H1 (cell line): ENCODE measurements around the gene ZNF674. TPM values are rescaled to one million over a fixed set of nuclear protein-coding genes. Genes with fewer than 3 reads are reported as not detected.

Experiments
- CTCF ChIA-PET: fragments of 300-600 bp; sonication (Branson Sonifier 250); formaldehyde crosslinking; loops from one replicate; lab custom pipeline; 2021; ENCODE audit not compliant: partially characterized antibody; lab: Charles Lee
- POLR2A ChIA-PET: fragments of 300-600 bp; sonication (Branson Sonifier 250); formaldehyde crosslinking; loops from one replicate; lab custom pipeline; 2021; ENCODE audit warnings: inconsistent platforms; ENCODE audit not compliant: partially characterized antibody; lab: Charles Lee
- DNase-seq, 2 experiments: peaks; one replicate each; pipeline versions ENCODE4 v3.0.0 to v3.0.0-alpha.2; 2010 to 2022; ENCODE audit warnings: low spot score in 2 of 2, low read depth in 1 of 2, mixed read lengths in 1 of 2
- FAIRE-seq: peaks from 2 replicates; lab custom pipeline; 2011; peaks lifted over from hg19 to GRCh38; lab: Jason Lieb, UNC
- H2AFZ ChIP-seq: 2 replicates; pipeline ENCODE4 v1.8.1; 2012; ENCODE audit warnings: low read length, inconsistent platforms
- H2AK5ac ChIP-seq: 2 replicates; pipeline ENCODE4 v1.6.1; 2013; ENCODE audit warnings: low read depth, low read length
- H2BK120ac ChIP-seq: replicated peaks from 2 replicates; pipeline ENCODE3; 2013; ENCODE audit warnings: low read depth, low read length, inconsistent platforms
- H2BK12ac ChIP-seq: 2 replicates; pipeline ENCODE4 v1.6.1; 2013; ENCODE audit warnings: low read depth, low read length
- H2BK15ac ChIP-seq: 2 replicates; pipeline ENCODE4 v1.6.1; 2013; ENCODE audit warnings: low read length
- H2BK20ac ChIP-seq: 2 replicates; pipeline ENCODE4 v1.6.1; 2013; ENCODE audit warnings: low read length
- H2BK5ac ChIP-seq: 2 replicates; pipeline ENCODE4 v1.6.1; 2013; ENCODE audit warnings: low read depth, low read length
- H3K14ac ChIP-seq: 2 replicates; pipeline ENCODE4 v1.6.1; 2013; ENCODE audit warnings: inconsistent platforms; ENCODE audit not compliant: insufficient read length
- H3K18ac ChIP-seq: 2 replicates; pipeline ENCODE4 v1.6.1; 2013; ENCODE audit warnings: low read length; ENCODE audit errors: extremely low read depth
- H3K23ac ChIP-seq: 2 replicates; pipeline ENCODE4 v1.6.1; 2013; ENCODE audit warnings: inconsistent platforms; ENCODE audit not compliant: insufficient read length
- H3K23me2 ChIP-seq: 2 replicates; pipeline ENCODE4 v1.6.1; 2013; ENCODE audit warnings: low read depth, low read length
- H3K27ac ChIP-seq: 2 replicates; pipeline ENCODE4 v1.6.1; 2011; ENCODE audit warnings: low read depth, low read length, inconsistent platforms
- H3K27me3 ChIP-seq, 4 experiments: replicated peaks in 1 of 4; 1 replicate in 1 of 4; 2 replicates in 3 of 4; pipeline versions ENCODE4 v1.6.1 to v1.8.1; 2011 to 2013; ENCODE audit warnings: low read length in 3 of 4, mild to moderate bottlenecking in 3 of 4, inconsistent platforms in 2 of 4, mixed read lengths in 2 of 4, moderate library complexity in 1 of 4; ENCODE audit not compliant: control insufficient read depth in 3 of 4, insufficient read depth in 3 of 4; ENCODE audit errors: extremely low read depth in 1 of 4
- H3K36me3 ChIP-seq, 4 experiments: 2 replicates each; pipeline versions ENCODE4 v1.6.1 to v1.8.1; 2011 to 2013; ENCODE audit warnings: mild to moderate bottlenecking in 4 of 4, low read length in 3 of 4, moderate library complexity in 2 of 4, control low read depth in 1 of 4, inconsistent platforms in 1 of 4; ENCODE audit not compliant: insufficient read depth in 4 of 4, control insufficient read depth in 2 of 4
- H3K4ac ChIP-seq: replicated peaks from 2 replicates; pipeline ENCODE3; 2013; ENCODE audit warnings: low read length, low read depth, mixed read lengths, inconsistent platforms; ENCODE audit not compliant: insufficient read length
- H3K4me1 ChIP-seq, 4 experiments: replicated peaks in 1 of 4; 1 replicate in 1 of 4; 2 replicates in 3 of 4; pipeline versions ENCODE4 v1.6.1 to v1.8.1; 2011 to 2013; ENCODE audit warnings: low read length in 3 of 4, inconsistent platforms in 2 of 4, mixed read lengths in 1 of 4; ENCODE audit not compliant: insufficient read depth in 4 of 4, control insufficient read depth in 3 of 4
- H3K4me2 ChIP-seq, 2 experiments: 2 replicates each; pipeline versions ENCODE4 v1.6.1 to v1.8.1; 2011 to 2013; ENCODE audit warnings: low read depth in 2 of 2, low read length in 2 of 2, control low read depth in 1 of 2, inconsistent platforms in 1 of 2, mild to moderate bottlenecking in 1 of 2; ENCODE audit not compliant: insufficient read depth in 1 of 2
- H3K4me3 ChIP-seq, 4 experiments: fragments of 200-600, 300-600 bp in 1 of 4; sonication (generic), shearing (Covaris generic), sonication (Bioruptor Twin) in 1 of 4; 2 replicates each; pipeline versions ENCODE4 v1.5.1 to v1.8.1; 2011 to 2016; ENCODE audit warnings: low read length in 4 of 4, low read depth in 3 of 4, control low read depth in 2 of 4, inconsistent platforms in 2 of 4, mild to moderate bottlenecking in 2 of 4, mixed read lengths in 1 of 4, moderate library complexity in 1 of 4; ENCODE audit not compliant: insufficient read depth in 2 of 4; ENCODE audit errors: extremely low read depth in 1 of 4
- H3K56ac ChIP-seq: replicated peaks from 2 replicates; pipeline ENCODE3; 2013; ENCODE audit warnings: low read depth, mild to moderate bottlenecking, mixed read lengths, low read length, inconsistent platforms; ENCODE audit not compliant: insufficient read length
- H3K79me1 ChIP-seq: 2 replicates; pipeline ENCODE4 v1.6.1; 2013; ENCODE audit warnings: low read depth, low read length, control low read depth
- H3K79me2 ChIP-seq, 2 experiments: 2 replicates each; pipeline versions ENCODE4 v1.6.1 to v1.8.1; 2012 to 2013; ENCODE audit warnings: low read length in 2 of 2, mild to moderate bottlenecking in 2 of 2, inconsistent platforms in 1 of 2; ENCODE audit not compliant: insufficient read depth in 2 of 2, control insufficient read depth in 1 of 2
- H3K9ac ChIP-seq, 4 experiments: replicated peaks in 1 of 4; 1 replicate in 1 of 4; 2 replicates in 3 of 4; pipeline versions ENCODE4 v1.6.1 to v1.8.1; 2011 to 2013; ENCODE audit warnings: low read depth in 3 of 4, low read length in 3 of 4, control low read depth in 2 of 4, mild to moderate bottlenecking in 2 of 4, moderate library complexity in 2 of 4, inconsistent platforms in 1 of 4; ENCODE audit errors: extremely low read depth in 1 of 4
- H3K9me3 ChIP-seq, 2 experiments: 2 replicates each; pipeline versions ENCODE4 v1.6.1 to v1.8.1; 2012 to 2013; ENCODE audit warnings: mild to moderate bottlenecking in 2 of 2, moderate library complexity in 2 of 2, control low read depth in 1 of 2, inconsistent platforms in 1 of 2, low read depth in 1 of 2, low read length in 1 of 2, mixed read lengths in 1 of 2; ENCODE audit not compliant: insufficient read depth in 2 of 2
- H4K20me1 ChIP-seq, 2 experiments: replicated peaks in 1 of 2; 2 replicates each; pipeline versions ENCODE3 to v1.8.1; 2011 to 2013; ENCODE audit warnings: inconsistent platforms in 2 of 2, low read length in 2 of 2, mild to moderate bottlenecking in 1 of 2; ENCODE audit not compliant: insufficient read depth in 2 of 2, control insufficient read depth in 1 of 2
- H4K5ac ChIP-seq: 2 replicates; pipeline ENCODE4 v1.6.1; 2013; ENCODE audit warnings: low read length, low read depth, mixed read lengths, inconsistent platforms; ENCODE audit not compliant: insufficient read length
- H4K8ac ChIP-seq: 2 replicates; pipeline ENCODE4 v1.8.0; 2013; ENCODE audit warnings: mild to moderate bottlenecking, moderate library complexity, low read length, inconsistent platforms; ENCODE audit not compliant: insufficient read depth; ENCODE audit errors: extremely low read depth
- H4K91ac ChIP-seq: replicated peaks from 2 replicates; pipeline ENCODE3; 2013; ENCODE audit warnings: low read length, mixed read lengths, inconsistent platforms; ENCODE audit not compliant: insufficient read length
- SIN3A ChIP-seq, 2 experiments: IDR thresholded peaks in 1 of 2; conservative IDR thresholded peaks in 1 of 2; 2 replicates each; pipeline ENCODE4 v1.6.1; 2011 to 2012; ENCODE audit warnings: low read length in 2 of 2, improper control_type of control experiment in 1 of 2, low read depth in 1 of 2, mild to moderate bottlenecking in 1 of 2
- TAF7 ChIP-seq: optimal IDR thresholded peaks from 2 replicates; pipeline ENCODE3; 2011; ENCODE audit warnings: low read depth, mild to moderate bottlenecking, inconsistent platforms, low read length, moderate library complexity, borderline replicate concordance
- WGBS, 2 experiments: shearing (Covaris generic) in 1 of 2; methylation state at CpG; one replicate each; pipeline versions ENCODE4 v1.1.6 to v1.1.7; 2013 to 2015; ENCODE audit warnings: low lambda C conversion rate in 2 of 2, mixed read lengths in 2 of 2, inconsistent platforms in 1 of 2, low coverage in 1 of 2, missing lambda C conversion rate in 1 of 2; ENCODE audit not compliant: insufficient replicate concordance in 2 of 2, insufficient coverage in 1 of 2, insufficient read length in 1 of 2; ENCODE audit errors: extremely low coverage in 1 of 2, missing lambda C conversion rate in 1 of 2; 5-methylcytosine and 5-hydroxymethylcytosine counted together
- polyA plus RNA-seq, 7 experiments: library from polyadenylated mRNA; depleted of rRNA in 3 of 7; stranded (reverse) in 5 of 7; unstranded in 2 of 7; fragments of >200 nt in 5 of 7; fragments of 200-250 nt in 2 of 7; gene quantifications; 1 replicate in 5 of 7; 2 replicates in 1 of 7; 4 replicates in 1 of 7; pipeline versions ENCODE4 v1.2.1 to v1.2.3, GENCODE V29; 2011 to 2013; ENCODE audit warnings: missing spikeins in 2 of 7, mixed read lengths in 2 of 7
- total RNA-seq: library from RNA; stranded (reverse); fragmentation: NEBNext Ultra II Directional; extraction: Animal tissue kit (Norgen Biotek cat#: 25700); gene quantifications from 2 replicates; pipeline ENCODE4 v1.2.1, GENCODE V29; 2021

The ZNF674 gene
- total and polyA plus RNA-seq, 2 of the 8 experiments (the other 6 are each of a cell fraction or from before 2014, with no cell fraction given): 2.0 to 7.4 TPM

DNA sequence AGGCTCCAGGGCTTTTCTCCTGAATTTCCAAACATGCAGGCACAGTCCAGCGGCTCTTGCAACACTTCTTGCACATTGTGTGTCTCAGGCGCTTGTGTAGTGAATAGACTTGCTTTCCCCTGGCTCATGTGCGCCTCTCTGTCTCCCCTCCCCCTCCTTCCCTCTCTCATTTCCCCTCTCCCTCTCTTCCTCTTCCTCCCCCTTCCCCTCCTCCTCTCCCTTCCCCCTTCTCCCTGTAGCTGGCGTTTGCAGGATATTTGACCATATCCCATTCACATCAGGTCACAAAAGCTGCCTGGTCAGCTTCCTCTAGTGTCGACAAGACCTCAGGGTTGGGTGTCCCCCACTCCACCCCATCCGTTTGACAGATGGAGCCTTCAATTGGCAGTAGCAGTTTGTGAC, 30.8 kb upstream of the ZNF674 start:
- no peak overlapping the region for H3K4ac ChIP-seq
- H4K5ac ChIP-seq: no peak overlapping the region
- H3K56ac ChIP-seq: no peak overlapping the region
- no peak overlapping the region for H3K14ac ChIP-seq
- H4K20me1 ChIP-seq: peaks cover 0 to 8% of the 10 kb centered on the region in 2 experiments
- H3K18ac ChIP-seq: no peak overlapping the region
- H3K9me3 ChIP-seq: no peaks in the 10 kb centered on the region
- peak overlapping the region; percentile 73 to 97 for H3K4me2 ChIP-seq
- DNase-seq (no peak), FAIRE-seq (no peak)
- H2BK5ac ChIP-seq: no peak overlapping the region
- H4K91ac ChIP-seq: no peak overlapping the region
- H2BK120ac ChIP-seq: no peak overlapping the region
- no peak overlapping the region for H2BK20ac ChIP-seq
- CTCF ChIA-PET: interaction anchor here (0.6 to 0.9 kb wide), 4 partner anchors 11 to 617 kb away, joined by 3 to 4 read pairs (median 3); no protein-coding TSS in a partner anchor
- POLR2A ChIA-PET: interaction anchor here (0.6 to 2.2 kb wide), 2 partner anchors 12 to 37 kb away, joined by 3 to 9 read pairs; no protein-coding TSS in a partner anchor
- no peak overlapping the region for H2BK12ac ChIP-seq
- H3K27ac ChIP-seq: no peak overlapping the region
- H3K4me1 ChIP-seq: peaks cover 0 to 12% (median 3%) of the 10 kb centered on the region in 4 experiments; a peak in 3 of 7 replicates
- H3K36me3 ChIP-seq: no peaks in the 10 kb centered on the region; a peak in 1 of 8 replicates
- H3K79me1 ChIP-seq: no peaks in the 10 kb centered on the region
- H2AK5ac ChIP-seq: no peak overlapping the region
- no peak overlapping the region for H2BK15ac ChIP-seq
- TF ChIP-seq TAF7 (no peak), SIN3A (conservative IDR thresholded peaks at IDR 0.05 in 1 of 2, IDR thresholded peaks at IDR 0.05 in 1 of 2; ENCODE audit: low read depth in 1 of 2, low read length in 2 of 2) (peak in 1 of 2 experiments; percentile 24; a peak in 1 of 4 replicates)
- H3K27me3 ChIP-seq: no peaks in the 10 kb centered on the region; a peak in 1 of 7 replicates
- H2AFZ ChIP-seq: no peak overlapping the region
- H3K4me3 ChIP-seq: peak overlapping the region; percentile 64 to 81 (median 70)
- H3K79me2 ChIP-seq: peaks cover 0 to 45% of the 10 kb centered on the region in 2 experiments; a peak in 2 of 4 replicates
- WGBS, 2 experiments: 12% methylated on average over 2 of the region's 6 CpGs; no CpG with 5 or more reads in 1 of the 2 experiments
- H3K9ac ChIP-seq: no peak overlapping the region
- H3K23ac ChIP-seq: no peak overlapping the region
- H3K23me2 ChIP-seq: peaks cover 6% of the 10 kb centered on the region
- H4K8ac ChIP-seq: no peak overlapping the region
